Measurements from ENCODE around the gene FARP1.

The FARP1 gene

GRCh38 chr13:98110749-98111148, 32.1 kb upstream of the FARP1 start:
- FAIRE-seq (no peak), DNase-seq (ENCODE audit: insufficient read length, low spot score) (no peak)
- TF ChIP-seq POLR2A (IDR thresholded peaks at IDR 0.05; ENCODE audit: low read depth, low read length) = no peak

- no peak for TF ChIP-seq POLR2A (IDR thresholded peaks at IDR 0.05; ENCODE audit: low read depth, low read length)
- no peak for DNase-seq (ENCODE audit: insufficient read length, low spot score)
- FAIRE-seq = no peak
Measured at GRCh38 chr13:98111168-98112098, 31.5 kb upstream of the FARP1 start.

- FAIRE-seq (no peak), DNase-seq (ENCODE audit: insufficient read length, low spot score) (no peak)
- TF ChIP-seq POLR2A (IDR thresholded peaks at IDR 0.05; ENCODE audit: low read depth, low read length) = no peak
Measured at GRCh38 chr13:98112456-98112855, 30.4 kb upstream of the FARP1 start.

GRCh38 chr13:98118865-98119264, 24.0 kb upstream of the FARP1 start:
- TF ChIP-seq POLR2A (IDR thresholded peaks at IDR 0.05; ENCODE audit: low read depth, low read length) = no peak
- DNase-seq (ENCODE audit: insufficient read length, low spot score) = no peak
- no peak for FAIRE-seq

- FAIRE-seq = no peak
- TF ChIP-seq POLR2A (IDR thresholded peaks at IDR 0.05; ENCODE audit: low read depth, low read length) = no peak
- no peak for DNase-seq (ENCODE audit: insufficient read length, low spot score)
Measured at GRCh38 chr13:98123176-98123575, 19.7 kb upstream of the FARP1 start.

- no peak for TF ChIP-seq POLR2A (IDR thresholded peaks at IDR 0.05; ENCODE audit: low read depth, low read length)
- peak; percentile 65 for FAIRE-seq
- no peak for DNase-seq (ENCODE audit: insufficient read length, low spot score)
Measured at GRCh38 chr13:98129059-98129746, 13.7 kb upstream of the FARP1 start.

GRCh38 chr13:98133946-98134345, 8.9 kb upstream of the FARP1 start:
- FAIRE-seq = no peak
- no peak for DNase-seq (ENCODE audit: insufficient read length, low spot score)

GRCh38 chr13:98134901-98135300, 8.0 kb upstream of the FARP1 start:
- FAIRE-seq (no peak), DNase-seq (ENCODE audit: insufficient read length, low spot score) (no peak)
- no peak for TF ChIP-seq POLR2A (IDR thresholded peaks at IDR 0.05; ENCODE audit: low read depth, low read length)

More at GRCh38 chr13:98133946-98134345, 8.9 kb upstream of the FARP1 start:
- no peak for TF ChIP-seq POLR2A (IDR thresholded peaks at IDR 0.05; ENCODE audit: low read depth, low read length)

- TF ChIP-seq POLR2A (IDR thresholded peaks at IDR 0.05; ENCODE audit: low read depth, low read length) = no peak
- DNase-seq (ENCODE audit: insufficient read length, low spot score) (no peak), FAIRE-seq (no peak)
Measured at GRCh38 chr13:98141091-98141490, 1.8 kb upstream of the FARP1 start.

- FAIRE-seq (no peak), DNase-seq (ENCODE audit: insufficient read length, low spot score) (no peak)
- TF ChIP-seq POLR2A (IDR thresholded peaks at IDR 0.05; ENCODE audit: low read depth, low read length) = no peak
Measured at GRCh38 chr13:98141509-98142379, 1.1 kb upstream of the FARP1 start.

GRCh38 chr13:98143157-98143553, 261 bp downstream of the FARP1 start:
- DNase-seq (ENCODE audit: insufficient read length, low spot score) (peak; percentile 69), FAIRE-seq (no peak)
- no peak for TF ChIP-seq POLR2A (IDR thresholded peaks at IDR 0.05; ENCODE audit: low read depth, low read length)

GRCh38 chr13:98143601-98144026, 720 bp downstream of the FARP1 start:
- no peak for TF ChIP-seq POLR2A (IDR thresholded peaks at IDR 0.05; ENCODE audit: low read depth, low read length)
- FAIRE-seq = no peak
- DNase-seq (ENCODE audit: insufficient read length, low spot score) = peak; percentile 50

GRCh38 chr13:98144027-98144741, 1.3 kb downstream of the FARP1 start:
- no peak for TF ChIP-seq POLR2A (IDR thresholded peaks at IDR 0.05; ENCODE audit: low read depth, low read length)
- FAIRE-seq = no peak
- DNase-seq (ENCODE audit: insufficient read length, low spot score) = no peak
